GM23338 (cell line): Measurements from ENCODE around the gene SNAPC4.

Experiments used
- CTCF ChIP-seq, 2 experiments: fragments of 200-600 bp in 1 of 2; sonication (generic) in 1 of 2; conservative IDR thresholded peaks; 2 replicates each; pipeline versions ENCODE4 v1.5.1 to v1.6.1; 2016 to 2017; ENCODE audit warnings: antibody characterized with exemption in 2 of 2, low read depth in 2 of 2, mild to moderate bottlenecking in 2 of 2, moderate library complexity in 1 of 2
- EZH2 ChIP-seq: fragments of 200-600 bp; sonication (generic); IDR thresholded peaks from one replicate; pipeline ENCODE4 v1.8.0; 2017; ENCODE audit warnings: antibody characterized with exemption, mild to moderate bottlenecking, low read depth; ENCODE audit not compliant: unreplicated experiment
- JUNB ChIP-seq: IDR thresholded peaks from one replicate; pipeline ENCODE4 v1.6.1; 2016; ENCODE audit warnings: antibody characterized with exemption; ENCODE audit not compliant: unreplicated experiment
- NANOG ChIP-seq: IDR thresholded peaks from 2 replicates; pipeline ENCODE4 v1.6.1; 2016; ENCODE audit warnings: antibody characterized with exemption, borderline replicate concordance
- POLR2AphosphoS5 ChIP-seq: IDR thresholded peaks from 2 replicates; pipeline ENCODE4 v1.6.1; 2016; ENCODE audit warnings: antibody characterized with exemption, low read depth
- STAT1 ChIP-seq: IDR thresholded peaks from one replicate; pipeline ENCODE4 v1.6.1; 2016; ENCODE audit warnings: antibody characterized with exemption; ENCODE audit not compliant: unreplicated experiment
- ZNF462 ChIP-seq: fragments of 250-450 bp; sonication (Bioruptor Pico); IDR thresholded peaks from 2 replicates; pipeline ENCODE4 v1.5.0; 2020; ENCODE audit warnings: mild to moderate bottlenecking, moderate library complexity
- TF ChIP-seq, protein P1 (sequence below): IDR thresholded peaks from one replicate; pipeline ENCODE4 v1.6.1; 2018; ENCODE audit warnings: antibody characterized with exemption; ENCODE audit not compliant: unreplicated experiment

- TF ChIP-seq CTCF (conservative IDR thresholded peaks at IDR 0.05; ENCODE audit: low read depth in 2 of 2) (no peak), ZNF462 (no peak), STAT1 (no peak), JUNB (no peak), POLR2AphosphoS5 (no peak), EZH2 (no peak), NANOG (no peak)
- TF ChIP-seq, protein P1, sequence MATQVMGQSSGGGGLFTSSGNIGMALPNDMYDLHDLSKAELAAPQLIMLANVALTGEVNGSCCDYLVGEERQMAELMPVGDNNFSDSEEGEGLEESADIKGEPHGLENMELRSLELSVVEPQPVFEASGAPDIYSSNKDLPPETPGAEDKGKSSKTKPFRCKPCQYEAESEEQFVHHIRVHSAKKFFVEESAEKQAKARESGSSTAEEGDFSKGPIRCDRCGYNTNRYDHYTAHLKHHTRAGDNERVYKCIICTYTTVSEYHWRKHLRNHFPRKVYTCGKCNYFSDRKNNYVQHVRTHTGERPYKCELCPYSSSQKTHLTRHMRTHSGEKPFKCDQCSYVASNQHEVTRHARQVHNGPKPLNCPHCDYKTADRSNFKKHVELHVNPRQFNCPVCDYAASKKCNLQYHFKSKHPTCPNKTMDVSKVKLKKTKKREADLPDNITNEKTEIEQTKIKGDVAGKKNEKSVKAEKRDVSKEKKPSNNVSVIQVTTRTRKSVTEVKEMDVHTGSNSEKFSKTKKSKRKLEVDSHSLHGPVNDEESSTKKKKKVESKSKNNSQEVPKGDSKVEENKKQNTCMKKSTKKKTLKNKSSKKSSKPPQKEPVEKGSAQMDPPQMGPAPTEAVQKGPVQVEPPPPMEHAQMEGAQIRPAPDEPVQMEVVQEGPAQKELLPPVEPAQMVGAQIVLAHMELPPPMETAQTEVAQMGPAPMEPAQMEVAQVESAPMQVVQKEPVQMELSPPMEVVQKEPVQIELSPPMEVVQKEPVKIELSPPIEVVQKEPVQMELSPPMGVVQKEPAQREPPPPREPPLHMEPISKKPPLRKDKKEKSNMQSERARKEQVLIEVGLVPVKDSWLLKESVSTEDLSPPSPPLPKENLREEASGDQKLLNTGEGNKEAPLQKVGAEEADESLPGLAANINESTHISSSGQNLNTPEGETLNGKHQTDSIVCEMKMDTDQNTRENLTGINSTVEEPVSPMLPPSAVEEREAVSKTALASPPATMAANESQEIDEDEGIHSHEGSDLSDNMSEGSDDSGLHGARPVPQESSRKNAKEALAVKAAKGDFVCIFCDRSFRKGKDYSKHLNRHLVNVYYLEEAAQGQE = no peak
Observed at GRCh38 chr9:136375096-136375495, 24.9 kb downstream of the SNAPC4 start.
